ENCODE results near the gene CIART. TPM values are rescaled to one million over a fixed set of nuclear protein-coding genes. Genes with fewer than 3 reads are reported as not detected.

CIART gene
- polyA plus RNA-seq, 1 of the 3 experiments (the other 2 are of a cell fraction) = 3.2 TPM

GRCh38 chr1:150235852-150236613 is 46.3 kb upstream of the CIART start, which contains the start of gene ANP32E:
Gene ANP32E, minus strand, starts transcription at chr1:150236112. Its CDS starts 326 bp downstream, at chr1:150235786.
- peak within 1 kb of the TSS; percentile 88 for H3K9ac ChIP-seq
- POLR2A ChIA-PET = interaction anchor here (0.8 to 1.2 kb wide), 2 partner anchors 20 to 33 kb away, joined by 3 to 4 read pairs; no protein-coding TSS in a partner anchor
- peaks cover 49% of the 10 kb centered on the region for H3K79me2 ChIP-seq (ENCODE audit: insufficient read depth)
- no peaks in the 10 kb centered on the region for H4K20me1 ChIP-seq (ENCODE audit: insufficient read depth)
- peaks cover 0 to 2% of the 10 kb centered on the region in 2 experiments for H3K36me3 ChIP-seq (replicated peaks in 1 of 2; ENCODE audit: control insufficient read depth in 1 of 2, insufficient read depth in 2 of 2, low read length in 1 of 2)
- CTCF ChIA-PET = interaction anchor here (0.6 to 2.4 kb wide), 5 partner anchors 20 to 229 kb away, joined by 3 to 8 read pairs (median 4); no protein-coding TSS in a partner anchor
- H3K4me1 ChIP-seq (ENCODE audit: control insufficient read depth in 1 of 2, insufficient read depth in 2 of 2, low read depth in 1 of 2, low read length in 1 of 2) = peaks cover 0 to 5% of the 10 kb centered on the region in 2 experiments; a peak in 2 of 4 replicates
- no peaks in the 10 kb centered on the region for H3K9me3 ChIP-seq
- peak; percentile 95 for DNase-seq
- no peaks in the 10 kb centered on the region for H3K27me3 ChIP-seq (ENCODE audit: insufficient read depth)
- H3K27ac ChIP-seq (ENCODE audit: low read depth in 2 of 2, low read length in 1 of 2) = peak within 1 kb of the TSS; percentile 81 to 93
- H3K4me3 ChIP-seq (ENCODE audit: low read depth in 2 of 2, low read length in 1 of 2) = peak within 1 kb of the TSS; percentile 69 to 78
- peak within 1 kb of the TSS; percentile 86 for H2AFZ ChIP-seq (ENCODE audit: low read depth)
- H3K9me2 ChIP-seq = no peaks in the 10 kb centered on the region
- H3F3A ChIP-seq (replicated peaks; ENCODE audit: insufficient read depth) = peaks cover 23% of the 10 kb centered on the region
- WGBS (ENCODE audit: low lambda C conversion rate) = 1% methylated on average over 33 of the region's 33 CpGs
- peak within 1 kb of the TSS; percentile 92 for H3K4me2 ChIP-seq
- TF ChIP-seq TAF1 (IDR thresholded peaks at IDR 0.05; ENCODE audit: borderline replicate concordance, low read depth, low read length) (peak; percentile 100), GATA2 (CRISPR knock-in tag; IDR thresholded peaks at IDR 0.05) (no peak), RXRA (IDR thresholded peaks at IDR 0.05; ENCODE audit: borderline replicate concordance, low read depth) (no peak), RAD21 (IDR thresholded peaks at IDR 0.05; ENCODE audit: low read length) (no peak), FOSL2 (IDR thresholded peaks at IDR 0.05; ENCODE audit: borderline replicate concordance, low read depth) (no peak), FOXM1 (IDR thresholded peaks at IDR 0.05; ENCODE audit: low read depth) (peak; percentile 73; the same call in 1 of the 2 replicates), CTCF (IDR thresholded peaks at IDR 0.05) (peak; percentile 25; the same call in 1 of the 2 replicates), POLR2AphosphoS5 (IDR thresholded peaks at IDR 0.05; ENCODE audit: low read depth, low read length) (peak; percentile 95), REST (IDR thresholded peaks at IDR 0.05; ENCODE audit: low read depth, low read length) (peak; percentile 88), RCOR1 (IDR thresholded peaks at IDR 0.05; ENCODE audit: low read length) (no peak; the same call in 1 of the 2 replicates), SMC3 (IDR thresholded peaks at IDR 0.05; ENCODE audit: low read depth, low read length) (no peak), MXI1 (IDR thresholded peaks at IDR 0.05; ENCODE audit: low read depth, low read length) (peak; percentile 88; the same call in 1 of the 2 replicates), MAX (IDR thresholded peaks at IDR 0.05; ENCODE audit: low read depth) (peak; percentile 86), NRF1 (IDR thresholded peaks at IDR 0.05; ENCODE audit: low read depth, low read length) (peak; percentile 58), GABPA (IDR thresholded peaks at IDR 0.05; ENCODE audit: low read depth) (no peak; the same call in 1 of the 2 replicates), USF1 (IDR thresholded peaks at IDR 0.05; ENCODE audit: borderline replicate concordance, low read depth) (no peak), SIN3A (IDR thresholded peaks at IDR 0.05; ENCODE audit: borderline replicate concordance, low read depth, low read length) (peak; percentile 90), TCF12 (IDR thresholded peaks at IDR 0.05) (peak; percentile 35; the same call in 1 of the 2 replicates), EZH2phosphoT487 (IDR thresholded peaks at IDR 0.05; ENCODE audit: borderline replicate concordance, low read depth) (no peak), ZBTB33 (IDR thresholded peaks at IDR 0.05; ENCODE audit: borderline replicate concordance, low read depth) (no peak), TEAD4 (IDR thresholded peaks at IDR 0.05; ENCODE audit: borderline replicate concordance, insufficient read depth) (no peak), USF2 (IDR thresholded peaks at IDR 0.05; ENCODE audit: borderline replicate concordance, low read depth, low read length) (no peak)
